WTC11 (cell line): ENCODE data around the gene SPDYC. TPM values are rescaled to one million over a fixed set of nuclear protein-coding genes. Genes with fewer than 3 reads are reported as not detected.

Experiments
- ATAC-seq: fragments of 200-7000 bp; cut with Tn5 transposase; 2 replicates; pipeline ENCODE4 v1.10.0; 2021; ENCODE audit warnings: mild to moderate bottlenecking, moderate library complexity
- CTCF ChIA-PET: fragments of 300-600 bp; sonication (Branson Sonifier 250); formaldehyde crosslinking; loops from one replicate; lab custom pipeline; 2021; ENCODE audit warnings: antibody characterized with exemption; lab: Charles Lee
- POLR2A ChIA-PET: fragments of 350-600 bp; sonication (Branson Sonifier 250); formaldehyde crosslinking; loops from one replicate; lab custom pipeline; 2021; ENCODE audit warnings: antibody characterized with exemption; lab: Charles Lee
- DNase-seq: peaks from one replicate; pipeline ENCODE4 v3.0.0; 2021; ENCODE audit warnings: low spot score
- H3K27ac Mint-ChIP-seq: 2 replicates; pipeline ENCODE4 v1.8.0; 2021; ENCODE audit warnings: mixed read lengths
- H3K27me3 Mint-ChIP-seq: 2 replicates; pipeline ENCODE4 v1.8.0; 2021; ENCODE audit warnings: low read depth, mild to moderate bottlenecking, moderate library complexity, mixed read lengths
- H3K36me3 Mint-ChIP-seq: 2 replicates; pipeline ENCODE4 v1.8.0; 2021; ENCODE audit warnings: mixed read lengths
- H3K4me1 Mint-ChIP-seq: 2 replicates; pipeline ENCODE4 v1.8.0; 2022; ENCODE audit warnings: mixed read lengths
- H3K4me3 Mint-ChIP-seq: 2 replicates; pipeline ENCODE4 v1.8.0; 2021; ENCODE audit warnings: mild to moderate bottlenecking, moderate library complexity, mixed read lengths
- H3K9me3 Mint-ChIP-seq: 2 replicates; pipeline ENCODE4 v1.8.0; 2021; ENCODE audit warnings: mixed read lengths
- ARID4B ChIP-seq: sonication (generic); formaldehyde crosslinking; IDR thresholded peaks from 2 replicates; pipeline ENCODE4 v1.8.0; 2023; ENCODE audit warnings: missing genetic modification reagents, mild to moderate bottlenecking, borderline replicate concordance
- ATF3 ChIP-seq: sonication (generic); formaldehyde crosslinking; conservative IDR thresholded peaks from 2 replicates; pipeline ENCODE4 v1.8.1; 2022; ENCODE audit warnings: mild to moderate bottlenecking, missing genetic modification reagents
- CTCF ChIP-seq: fragments of 200-600 bp; IDR thresholded peaks from 2 replicates; pipeline ENCODE4 v1.8.0; 2022; ENCODE audit warnings: antibody characterized with exemption
- FOXK1 ChIP-seq: sonication (generic); formaldehyde crosslinking; IDR thresholded peaks from 2 replicates; pipeline ENCODE4 v1.8.0; 2022; ENCODE audit warnings: mild to moderate bottlenecking, moderate library complexity, missing genetic modification reagents
- JAZF1 ChIP-seq: fragments of 250-450 bp; sonication (Bioruptor Pico); IDR thresholded peaks from 2 replicates; pipeline ENCODE4 v1.9.0; 2021; ENCODE audit warnings: moderate library complexity, mild to moderate bottlenecking, inconsistent platforms
- MLX ChIP-seq: sonication (generic); formaldehyde crosslinking; IDR thresholded peaks from 2 replicates; pipeline ENCODE4 v1.8.1; 2023; ENCODE audit warnings: mild to moderate bottlenecking, missing genetic modification reagents, moderate library complexity
- NFYB ChIP-seq: sonication (generic); formaldehyde crosslinking; conservative IDR thresholded peaks from 2 replicates; pipeline ENCODE4 v1.8.0; 2022; ENCODE audit warnings: low read depth, missing genetic modification reagents
- RELA ChIP-seq: sonication (generic); formaldehyde crosslinking; IDR thresholded peaks from 2 replicates; pipeline ENCODE4 v1.8.1; 2022; ENCODE audit warnings: missing genetic modification reagents, mild to moderate bottlenecking, borderline replicate concordance
- SP1 ChIP-seq: sonication (generic); formaldehyde crosslinking; conservative IDR thresholded peaks from 2 replicates; pipeline ENCODE4 v1.8.1; 2022; ENCODE audit warnings: missing genetic modification reagents
- TCF7 ChIP-seq: sonication (generic); formaldehyde crosslinking; IDR thresholded peaks from 2 replicates; pipeline ENCODE4 v1.8.0; 2022; ENCODE audit warnings: mild to moderate bottlenecking, low read depth, missing genetic modification reagents, moderate library complexity
- USF2 ChIP-seq: sonication (generic); formaldehyde crosslinking; IDR thresholded peaks from 2 replicates; pipeline ENCODE4 v1.8.1; 2023; ENCODE audit warnings: mild to moderate bottlenecking, missing genetic modification reagents, moderate library complexity
- ZSCAN18 ChIP-seq: fragments of 250-450 bp; sonication (Bioruptor Pico); IDR thresholded peaks from 2 replicates; pipeline ENCODE4 v2.1.2; 2022; ENCODE audit warnings: mild to moderate bottlenecking, moderate library complexity
- total RNA-seq: library from RNA; stranded (reverse); gene quantifications from 3 replicates; pipeline ENCODE4 v1.2.3, GENCODE V29; 2021

Gene SPDYC
- total RNA-seq, 1 experiment from 2014 or later, result 0.35 TPM

GRCh38 chr11:65182258-65183170 lies 12.5 kb downstream of the SPDYC start (continued):
- TF ChIP-seq ARID4B, result peak; percentile 11; the same call in 1 of the 2 replicates
- TF ChIP-seq, all 79 proteins: peak for 7

GRCh38 chr11:65183201-65183891 lies 13.3 kb downstream of the SPDYC start:
- no peak for ATAC-seq
- DNase-seq, result no peak
- no peaks in the 10 kb centered on the region for H3K9me3 Mint-ChIP-seq
- H3K4me3 Mint-ChIP-seq, result peak overlapping the region; percentile 99
- peaks cover 18% of the 10 kb centered on the region for H3K36me3 Mint-ChIP-seq
- peak overlapping the region; percentile 39; the same call in 1 of the 2 replicates for H3K27ac Mint-ChIP-seq
- no peak for TF ChIP-seq RELA (CRISPR knock-in tag)
- TF ChIP-seq ZSCAN18 (CRISPR knock-in tag), result no peak
- TF ChIP-seq TCF7 (CRISPR knock-in tag), result no peak
- peaks cover 48% of the 10 kb centered on the region for H3K4me1 Mint-ChIP-seq
- ChIA-PET CTCF (interaction anchor here (0.7 to 5.6 kb wide), 12 partner anchors 14 to 295 kb away, joined by 3 to 53 read pairs (median 12); partner anchors contain the start of genes SPDYC and TM7SF2), POLR2A (interaction anchor here (3.6 kb wide), 1 partner anchor 48 kb away, joined by 20 read pairs; the partner anchor contains the start of gene SYVN1)
- H3K27me3 Mint-ChIP-seq, result no peaks in the 10 kb centered on the region

- peak overlapping the region; percentile 83; the same call in 1 of the 2 replicates for H3K27ac Mint-ChIP-seq
- POLR2A ChIA-PET, result no interaction called here
These were observed 14.1 kb downstream of the SPDYC start for GRCh38 chr11:65184146-65184545.

More at GRCh38 chr11:65184146-65184545, 14.1 kb downstream of the SPDYC start:
- Mint-ChIP-seq H3K9me3 (no peaks in the 10 kb centered on the region), H3K4me3 (peak overlapping the region; percentile 99), H3K36me3 (peaks cover 26% of the 10 kb centered on the region), H3K27me3 (no peaks in the 10 kb centered on the region), H3K4me1 (peaks cover 48% of the 10 kb centered on the region)
- CTCF ChIA-PET, result interaction anchor here (0.6 to 5.6 kb wide), 8 partner anchors 20 to 296 kb away, joined by 3 to 53 read pairs (median 8); partner anchors contain the start of gene TM7SF2
- DNase-seq (peak; percentile 80), ATAC-seq (peak; percentile 55)
- no peak for TF ChIP-seq CTCF
- no peak for TF ChIP-seq JAZF1
- peak; percentile 84 for TF ChIP-seq NFYB (CRISPR knock-in tag)
- peak; percentile 8; the same call in 1 of the 2 replicates for TF ChIP-seq USF2 (CRISPR knock-in tag)
- peak; percentile 73; the same call in 1 of the 2 replicates for TF ChIP-seq SP1 (CRISPR knock-in tag)
- no peak for TF ChIP-seq ATF3 (CRISPR knock-in tag)
- TF ChIP-seq MLX (CRISPR knock-in tag), result no peak
- peak; percentile 63; the same call in 1 of the 2 replicates for TF ChIP-seq FOXK1
